Activated CD8-positive, alpha-beta memory T cell treated with anti-CD3 and anti-CD28 coated beads for 1 hour (primary cell): ENCODE data around the gene PJA2.
A peak's percentile ranks its signal among the peaks of the same experiment; 100 is the strongest.
"Not testable (repeated sequence)": the region's sequence is repeated elsewhere in the genome, so short reads cannot be mapped to it uniquely, and the experiment has no call there.

Experiments used
- DNase-seq, 2 donors: peaks; one replicate each; pipeline ENCODE4 v3.0.0-alpha.2; 2020; ENCODE audit warnings: low read depth in 1 of 2; ENCODE audit errors: extremely low read depth in 1 of 2

The PJA2 gene

DNA sequence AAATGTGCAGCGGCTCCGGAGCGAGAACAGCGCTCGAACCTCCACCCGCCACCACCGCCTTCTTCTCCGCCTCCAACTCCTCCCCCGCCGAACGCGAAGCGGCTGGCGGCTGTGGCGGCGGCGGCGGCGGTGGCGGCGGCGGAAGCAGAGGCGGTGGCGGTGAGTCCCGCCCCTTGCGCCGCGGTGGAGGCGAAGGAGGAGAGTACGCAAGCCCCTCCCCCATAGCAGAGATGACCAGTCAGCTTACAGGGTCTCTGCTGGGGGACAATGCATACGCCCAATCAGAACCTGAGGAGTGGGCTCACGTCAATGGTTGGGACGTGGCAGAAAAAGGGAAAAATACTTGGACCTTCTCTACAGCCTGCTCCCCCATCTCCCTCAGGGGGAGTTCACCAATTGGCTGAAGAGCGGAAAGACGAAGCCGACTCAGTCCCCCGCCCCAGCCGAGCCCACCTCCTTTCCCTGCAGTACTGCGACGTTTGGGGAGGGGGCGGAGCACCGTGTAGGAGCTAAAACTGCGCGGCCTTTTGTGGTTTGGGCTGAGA is at the start of gene PJA2:
PJA2 (minus strand) TSS at position 131 of the 545 bp plus-strand sequence. CDS start 26,541 bp downstream, outside the sequence.
- peak; percentile 91 to 92 for DNase-seq

DNA sequence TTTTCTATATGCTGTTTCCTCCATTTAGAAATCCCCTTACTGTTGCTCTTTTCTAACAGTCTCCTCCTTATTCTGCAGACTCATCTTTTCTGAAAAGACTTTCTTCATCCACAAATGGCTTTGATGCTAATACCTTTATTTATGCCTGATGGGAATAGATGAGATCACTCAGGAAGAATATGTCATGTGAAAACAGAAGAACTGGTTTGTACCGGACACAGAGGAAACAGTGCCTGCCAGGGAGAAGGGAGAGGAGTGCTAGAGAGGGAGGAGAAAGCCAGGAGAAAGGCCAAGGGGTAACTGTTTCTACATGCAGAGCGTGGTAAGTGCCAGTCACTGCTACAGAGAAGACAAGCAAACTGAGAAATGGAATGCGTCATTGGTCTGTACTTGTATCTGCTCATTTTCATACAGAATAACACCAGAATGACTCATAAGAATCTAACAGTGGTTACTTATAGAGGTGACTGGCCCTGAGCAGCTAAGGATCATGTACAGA is 45.9 kb upstream of the PJA2 start:
- DNase-seq: no peak

DNA sequence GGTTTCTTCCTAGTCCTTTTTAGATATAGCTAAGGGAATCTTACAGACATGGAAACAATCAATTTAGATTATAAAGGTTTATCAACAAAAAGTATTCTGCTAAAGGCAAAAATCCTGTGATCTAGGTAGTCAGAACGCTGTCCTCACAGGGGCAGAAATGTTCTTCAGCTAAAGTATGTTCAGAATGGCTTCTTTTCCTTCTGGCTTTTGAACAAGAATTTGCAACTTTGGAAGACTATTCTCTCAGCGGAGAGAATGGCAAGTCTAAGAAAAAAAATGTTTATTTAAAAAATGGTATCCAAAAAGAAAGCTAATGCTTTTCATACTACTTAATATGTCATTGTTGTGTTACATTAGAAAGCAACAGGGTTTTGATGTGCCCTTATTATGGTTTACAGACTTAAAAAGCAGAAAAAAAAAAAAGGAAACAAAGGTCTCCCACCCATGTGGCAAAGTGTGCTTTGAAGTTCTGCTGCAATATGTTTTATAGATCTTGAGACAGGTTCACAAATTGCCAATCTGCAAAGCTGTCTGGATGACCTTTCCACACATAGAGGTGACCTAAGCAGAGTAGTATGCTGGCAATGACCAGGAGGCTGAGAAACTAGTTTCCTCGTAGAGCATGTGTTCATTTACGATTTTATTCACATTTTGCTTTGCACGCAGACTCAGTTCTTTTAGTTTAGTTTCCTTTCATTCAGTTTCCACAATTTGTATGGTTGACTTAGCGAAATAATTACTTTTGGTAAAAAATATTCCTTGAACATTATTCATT is 45.1 kb upstream of the PJA2 start:
- no peak for DNase-seq

GRCh38 chr5:109453251-109453650 is 43.5 kb upstream of the PJA2 start:
- no peak for DNase-seq

- DNase-seq: no peak
These were observed 42.9 kb upstream of the PJA2 start for GRCh38 chr5:109452661-109453060.

- no peak for DNase-seq
These were observed 41.4 kb upstream of the PJA2 start for GRCh38 chr5:109451146-109451545.

GRCh38 chr5:109450129-109450877 is 40.5 kb upstream of the PJA2 start:
- no peak for DNase-seq

DNA sequence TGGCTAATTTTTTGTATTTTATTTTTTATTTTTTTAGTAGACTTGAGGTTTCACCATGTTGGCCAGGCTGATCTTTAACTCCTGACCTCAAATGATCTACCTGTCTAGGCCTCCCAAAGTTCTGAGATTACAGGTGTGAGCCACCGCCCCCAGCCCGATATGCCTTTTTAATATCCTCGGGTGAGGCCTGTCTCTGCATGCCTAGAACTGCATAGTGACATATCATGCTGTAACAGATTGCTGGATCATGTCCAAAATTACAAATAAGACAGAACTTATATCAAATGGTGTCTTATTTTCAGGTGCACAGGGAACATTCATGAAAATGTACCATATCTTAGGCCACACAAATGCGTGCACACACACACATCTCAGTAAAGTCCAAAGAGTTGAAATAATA is 39.1 kb upstream of the PJA2 start:
- no peak for DNase-seq

DNA sequence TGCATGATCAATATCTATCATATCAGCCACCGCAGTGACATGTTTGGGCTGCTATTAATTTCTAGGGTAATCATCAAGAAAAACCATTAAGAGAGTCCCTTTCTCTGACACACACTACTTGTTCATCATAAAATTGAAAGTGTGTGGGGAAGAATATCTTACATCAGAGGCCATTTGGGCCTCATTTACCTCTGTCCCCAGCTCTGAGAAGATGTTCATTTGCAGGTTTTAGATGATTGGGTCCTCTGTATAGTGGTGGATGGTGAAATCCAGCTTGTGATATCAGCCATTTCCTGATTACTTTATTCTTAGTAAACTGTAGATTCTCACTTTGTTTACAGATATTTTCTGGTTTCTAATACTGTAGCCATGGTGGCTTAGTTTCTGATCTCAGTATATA is 29.8 kb upstream of the PJA2 start:
- DNase-seq: no peak

GRCh38 chr5:109426075-109426474 is 16.3 kb upstream of the PJA2 start:
- no peak for DNase-seq

DNA sequence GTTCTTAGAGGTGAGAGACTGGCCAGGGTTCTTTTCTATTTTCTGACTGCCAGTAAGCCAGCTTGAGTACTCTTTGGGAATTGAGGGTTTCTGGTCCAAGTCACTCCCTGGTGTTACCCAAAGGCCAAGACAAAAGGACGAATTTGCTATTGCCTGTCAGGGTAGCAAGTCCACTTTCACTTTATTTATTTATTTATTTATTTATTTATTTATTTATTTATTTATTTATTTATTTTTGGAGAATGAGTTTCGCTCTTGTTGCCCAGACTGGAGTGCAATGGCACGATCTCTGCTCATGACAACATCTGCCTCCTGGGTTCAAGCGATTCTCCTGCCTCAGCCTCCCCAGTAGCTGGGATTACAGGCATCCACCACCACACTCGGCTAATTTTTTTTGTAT is 15.7 kb upstream of the PJA2 start:
- not testable (repeated sequence) for DNase-seq

- no peak for DNase-seq
These were observed 12.2 kb upstream of the PJA2 start for GRCh38 chr5:109421956-109422355.

DNA sequence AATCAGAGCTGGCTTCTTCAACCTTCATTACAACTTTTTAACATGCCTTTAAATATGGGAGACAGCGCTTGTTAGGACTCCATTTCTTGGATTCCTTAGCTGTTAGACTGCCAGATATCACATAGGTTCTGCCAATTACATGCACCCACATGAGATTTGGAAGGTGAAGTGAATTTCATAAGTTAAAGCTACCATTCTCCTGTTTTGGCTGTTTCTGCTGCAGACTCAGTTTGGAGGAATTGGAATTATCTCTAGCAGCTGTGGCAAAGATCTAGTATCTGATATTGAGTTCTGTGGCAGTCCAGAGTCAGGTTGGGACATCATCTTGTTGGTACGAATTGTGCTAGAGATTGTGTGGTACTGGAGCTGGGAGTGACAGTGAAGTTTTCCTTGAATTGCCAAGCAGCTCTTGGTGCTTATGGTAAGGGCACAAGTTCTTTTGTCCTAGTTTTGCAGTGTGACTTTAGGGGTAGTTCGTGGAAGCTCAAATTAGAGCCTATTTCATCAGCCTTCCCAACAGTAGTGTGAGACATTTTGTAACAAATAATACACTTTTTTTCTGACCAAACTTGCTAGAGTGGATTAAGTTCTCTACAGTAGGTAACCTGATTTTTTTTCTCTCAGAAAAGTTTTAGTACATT is 9.1 kb upstream of the PJA2 start:
- DNase-seq: no peak

DNA sequence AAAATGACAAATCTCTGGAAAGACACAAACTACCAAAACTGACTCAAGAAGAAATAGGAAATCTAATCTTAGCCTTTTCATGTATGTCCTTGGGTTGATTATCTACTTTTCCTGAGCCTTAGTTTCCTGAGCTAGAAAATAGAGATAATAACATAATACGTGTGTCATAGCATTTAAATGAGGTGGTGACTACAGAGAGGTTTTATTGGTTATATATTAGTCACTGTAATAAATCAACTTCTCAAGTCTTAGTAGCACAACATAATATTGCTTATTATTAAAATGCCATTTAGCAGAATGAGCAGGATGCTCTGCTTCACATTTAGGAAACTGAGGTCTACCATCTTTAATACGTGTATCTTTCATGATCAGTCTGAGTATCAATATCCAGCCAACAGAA is 7.1 kb upstream of the PJA2 start:
- no peak for DNase-seq

DNA sequence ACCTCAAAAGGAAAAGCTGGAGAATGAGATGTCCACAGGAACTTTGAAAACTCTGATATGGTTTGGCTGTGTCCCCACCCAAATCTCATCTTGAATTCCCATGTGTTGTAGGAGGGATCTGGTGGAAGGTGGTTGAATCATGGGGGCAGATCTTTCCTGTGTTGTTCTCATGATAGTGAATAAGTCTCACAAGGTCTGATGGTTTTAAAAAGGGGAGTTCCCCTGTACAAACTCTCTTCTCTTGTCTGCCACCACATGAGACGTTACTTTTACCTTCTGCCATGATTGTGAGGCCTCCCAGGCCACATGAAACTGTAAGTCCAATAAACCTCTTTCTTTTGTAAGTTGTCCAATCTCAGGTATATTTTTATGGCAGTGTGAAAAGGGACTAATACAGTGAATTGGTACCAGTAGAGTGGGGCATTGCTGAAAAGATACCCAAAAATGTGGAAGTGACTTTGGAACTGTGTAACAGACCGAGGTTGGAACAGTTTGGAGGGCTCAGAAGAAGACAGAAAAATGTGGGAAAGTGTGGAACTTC is 4.2 kb upstream of the PJA2 start:
- not testable (repeated sequence) for DNase-seq

DNA sequence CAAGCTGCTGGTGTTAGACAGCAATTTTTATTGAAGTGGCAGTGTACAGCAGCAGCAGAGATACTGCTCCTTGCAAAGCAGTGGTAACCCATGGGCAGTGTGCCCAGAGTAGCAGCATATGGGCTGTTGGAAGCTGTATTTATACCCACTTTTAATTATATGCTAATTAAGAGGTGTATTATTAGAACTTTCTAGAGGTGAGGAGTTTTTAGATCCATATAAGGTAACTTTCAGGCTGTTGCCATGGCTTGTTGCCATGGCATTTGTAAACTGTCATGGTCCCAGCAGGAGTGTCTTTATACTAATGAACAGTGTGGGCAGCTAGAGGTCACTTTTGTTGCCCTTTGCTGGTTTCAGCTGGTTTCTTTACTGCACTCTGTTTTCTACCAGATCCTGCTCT is 3.7 kb upstream of the PJA2 start:
- DNase-seq: no peak

DNA sequence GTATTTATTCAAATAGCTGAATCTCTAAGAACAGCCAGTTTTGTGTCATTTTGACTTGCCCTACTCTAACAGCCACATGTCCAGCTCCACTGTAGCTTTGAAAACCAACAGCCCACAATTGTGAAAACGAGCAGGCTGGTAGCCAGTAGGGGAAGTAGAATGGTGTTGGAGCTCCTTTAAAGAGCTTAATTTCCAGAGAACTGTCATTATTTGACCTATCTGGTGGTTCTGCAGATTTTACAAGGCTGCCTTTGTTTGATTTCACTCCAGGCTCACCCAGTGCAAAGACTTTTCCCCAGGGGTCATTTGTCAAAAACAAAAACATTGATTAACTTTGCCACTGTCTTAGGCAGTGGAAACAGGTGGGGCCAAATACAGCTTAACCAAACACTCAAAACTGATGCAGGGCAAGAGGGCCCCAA is 3.2 kb upstream of the PJA2 start:
- no peak for DNase-seq

- DNase-seq: no peak
These were observed 1.9 kb upstream of the PJA2 start for GRCh38 chr5:109411627-109412026.

DNA sequence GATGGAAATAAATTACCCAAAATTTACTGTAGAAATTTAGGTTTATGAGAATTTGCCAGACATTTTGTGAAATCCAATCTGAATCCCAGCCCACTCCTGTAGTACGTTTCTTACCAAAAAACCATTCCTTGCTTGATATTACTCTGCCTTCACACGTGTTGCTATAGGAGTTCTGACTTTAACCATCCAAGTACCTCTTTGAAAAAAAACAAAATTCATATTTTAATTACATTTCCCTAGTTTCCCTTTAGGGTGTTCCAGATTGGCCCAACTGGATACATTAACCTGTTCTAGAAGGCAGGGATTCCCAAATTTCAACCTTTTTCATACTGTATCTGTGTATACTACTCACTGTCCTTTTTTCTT is 1.4 kb upstream of the PJA2 start:
- no peak for DNase-seq

DNA sequence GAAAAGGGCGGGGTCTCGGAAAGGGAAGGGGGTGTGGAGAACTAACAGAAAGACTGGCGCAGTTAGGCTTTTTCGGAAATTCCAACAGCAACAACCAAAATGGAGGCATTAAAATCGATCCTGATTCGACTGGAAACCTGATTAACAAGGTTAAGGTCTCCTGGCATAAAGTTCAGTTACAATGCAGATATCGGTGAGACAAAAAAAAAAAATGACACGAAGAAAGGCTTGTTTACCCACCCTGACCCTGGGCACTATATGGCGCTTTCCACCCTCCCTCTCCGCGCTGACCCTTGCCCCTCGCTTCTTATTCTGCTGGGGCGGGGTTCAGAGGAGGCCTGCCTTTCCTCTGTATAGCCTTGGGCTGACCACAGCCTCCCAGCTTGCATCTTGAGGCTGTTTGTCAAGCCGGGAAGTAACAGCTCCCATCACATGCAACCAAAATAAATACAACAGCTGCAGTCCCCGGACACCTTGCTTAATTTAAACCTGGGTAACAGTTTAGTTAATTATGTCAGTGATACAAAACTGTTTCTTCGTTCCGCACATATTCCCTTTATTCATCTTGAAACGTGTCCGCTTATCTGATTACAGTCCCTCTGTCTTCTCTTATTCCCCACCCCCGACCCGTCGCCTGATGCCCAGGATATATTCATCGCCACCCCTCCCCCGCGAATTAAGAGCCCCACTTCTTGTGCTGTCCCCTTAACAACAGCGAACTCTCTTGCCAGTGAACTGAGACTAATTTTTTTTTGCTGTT is 795 bp upstream of the PJA2 start:
- peak in 1 of 2 donors; percentile 24 for DNase-seq
